Pons (tissue), 1 donor: ENCODE measurements around the gene DHCR24.
"Not testable (repeated sequence)": the region's sequence is repeated elsewhere in the genome, so short reads cannot be mapped to it uniquely, and the experiment has no call there.

ENCODE experiments used
- DNase-seq: peaks from one replicate; pipeline ENCODE4 v3.0.0-alpha.2; 2016; ENCODE audit warnings: low spot score

DHCR24 gene

DNA sequence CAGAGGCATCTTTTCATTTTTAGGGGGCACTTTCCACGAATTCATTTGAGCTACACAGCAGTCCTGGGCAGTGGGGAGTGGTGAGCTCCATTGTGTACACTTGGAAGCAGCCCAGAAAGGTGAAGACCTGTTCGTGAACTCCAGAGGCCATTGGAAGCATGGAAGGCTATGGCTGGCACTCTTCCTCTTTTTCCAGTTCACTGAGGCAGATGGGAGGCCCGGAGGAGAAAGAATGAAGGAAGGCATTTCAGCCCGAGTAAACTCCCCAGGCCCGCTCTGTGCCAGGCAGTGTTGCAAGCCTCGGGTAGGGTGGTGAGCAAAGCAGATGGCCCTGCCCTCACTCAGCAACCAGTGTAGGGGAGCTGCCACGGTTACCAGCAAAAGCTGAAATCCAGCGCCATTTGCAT is 673 bp upstream of the DHCR24 start:
- peak; percentile 70 for DNase-seq

DNA sequence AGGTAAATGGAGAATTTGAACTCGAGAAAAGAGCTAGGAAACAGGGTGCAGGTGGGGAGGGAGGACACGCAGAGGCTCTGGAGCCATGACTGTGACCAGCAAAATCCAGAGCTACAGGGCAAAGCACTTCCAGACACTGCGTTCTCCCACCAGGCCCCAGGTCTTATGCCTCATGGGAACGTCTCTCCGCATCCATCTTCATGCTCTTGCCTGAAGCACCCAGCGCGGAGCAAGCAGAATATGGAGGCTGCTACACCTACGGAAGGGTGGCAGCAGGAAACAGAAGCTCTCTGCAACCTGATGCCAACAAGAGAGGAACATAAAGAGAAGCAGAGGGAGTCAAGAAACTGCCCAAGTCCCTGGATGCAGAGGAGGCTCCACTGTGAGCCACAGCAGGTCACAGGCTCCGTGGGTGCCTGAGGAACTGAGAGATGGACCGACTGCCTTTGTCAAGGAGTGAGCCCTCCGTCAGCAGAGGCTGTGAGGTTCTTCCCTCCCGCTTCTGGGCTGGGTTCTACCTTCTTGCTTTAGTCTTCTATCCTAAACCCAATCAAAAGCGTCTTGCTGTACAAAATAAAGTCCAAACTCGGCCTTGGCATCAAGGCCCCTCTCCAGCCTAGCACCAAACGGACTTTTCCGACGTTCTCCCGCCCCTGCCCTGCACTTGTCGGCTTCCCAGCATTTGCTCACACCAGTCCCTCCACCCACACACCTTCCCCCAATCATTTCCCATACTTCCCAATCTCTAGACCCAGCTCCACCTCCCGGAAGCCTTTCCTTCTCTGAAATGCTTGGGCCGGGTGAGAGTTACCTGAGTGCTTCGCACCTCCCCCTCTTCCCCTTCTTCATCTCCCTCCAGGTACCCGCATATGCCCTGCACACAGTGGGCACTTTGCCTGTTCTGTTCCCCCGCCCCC is 930 bp downstream of the DHCR24 start:
- DNase-seq: peak; percentile 34

DNA sequence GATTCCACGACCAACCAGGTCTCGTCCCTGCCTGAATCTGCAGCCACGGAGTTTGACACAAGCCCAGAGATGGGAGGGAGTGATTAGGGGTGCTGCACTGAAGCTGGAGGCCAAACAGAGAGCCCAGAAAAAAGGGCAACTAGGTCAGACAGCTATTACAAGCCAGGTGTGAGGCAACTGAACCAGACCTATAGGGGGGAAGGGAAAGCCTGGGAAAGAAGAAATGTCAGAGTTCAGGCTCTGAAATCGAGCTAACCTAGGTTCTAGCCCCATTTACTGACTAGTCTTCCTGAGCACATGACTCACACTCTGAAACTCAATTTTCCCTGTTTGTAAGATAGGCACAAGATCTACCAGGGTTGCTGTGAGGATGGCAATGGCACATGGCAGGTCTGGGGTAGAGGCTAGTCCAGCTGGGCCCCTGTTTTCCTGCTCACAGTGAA is 1.7 kb downstream of the DHCR24 start:
- no peak for DNase-seq

DNA sequence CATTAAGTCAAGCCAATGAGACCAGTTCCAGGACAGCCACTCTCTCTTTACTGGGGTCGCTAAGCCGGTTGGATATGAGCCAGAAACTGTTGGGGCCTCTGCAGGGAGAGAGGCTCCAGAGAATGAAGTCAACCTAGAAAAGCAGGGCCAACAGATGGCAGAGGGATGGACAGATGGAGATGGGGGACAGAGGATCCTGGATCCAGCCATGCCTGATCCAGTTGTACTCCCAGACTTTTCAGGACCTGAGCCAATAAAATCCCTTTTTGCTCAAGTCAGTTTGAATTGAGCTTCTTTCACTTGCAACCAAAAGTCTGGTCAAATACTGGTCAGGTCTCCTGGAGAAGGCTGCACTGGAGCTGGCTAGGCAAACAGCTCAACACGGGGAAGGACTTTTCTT is 2.2 kb downstream of the DHCR24 start:
- DNase-seq: no peak

DNA sequence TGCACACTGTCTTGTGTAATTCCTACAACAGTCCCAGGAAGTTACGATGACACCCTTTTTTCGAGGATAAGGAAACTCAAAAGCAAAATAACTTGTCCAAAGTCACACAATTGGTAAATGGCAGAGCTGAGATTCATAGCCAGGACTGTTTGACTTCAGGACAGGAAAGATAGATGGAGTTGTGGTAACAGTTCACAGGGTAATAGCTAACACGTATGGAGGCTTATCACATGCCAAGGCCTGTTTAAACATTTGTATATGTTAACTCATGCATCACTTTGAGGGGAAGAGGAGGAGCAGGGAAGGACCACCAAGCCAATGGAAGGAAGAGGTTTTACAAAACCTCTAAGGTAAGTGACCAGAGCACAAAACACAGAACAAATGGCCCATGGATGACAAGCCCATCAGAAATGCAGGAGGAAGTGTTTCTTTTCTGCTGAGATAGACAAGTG is 2.8 kb downstream of the DHCR24 start:
- DNase-seq: peak; percentile 17

DNA sequence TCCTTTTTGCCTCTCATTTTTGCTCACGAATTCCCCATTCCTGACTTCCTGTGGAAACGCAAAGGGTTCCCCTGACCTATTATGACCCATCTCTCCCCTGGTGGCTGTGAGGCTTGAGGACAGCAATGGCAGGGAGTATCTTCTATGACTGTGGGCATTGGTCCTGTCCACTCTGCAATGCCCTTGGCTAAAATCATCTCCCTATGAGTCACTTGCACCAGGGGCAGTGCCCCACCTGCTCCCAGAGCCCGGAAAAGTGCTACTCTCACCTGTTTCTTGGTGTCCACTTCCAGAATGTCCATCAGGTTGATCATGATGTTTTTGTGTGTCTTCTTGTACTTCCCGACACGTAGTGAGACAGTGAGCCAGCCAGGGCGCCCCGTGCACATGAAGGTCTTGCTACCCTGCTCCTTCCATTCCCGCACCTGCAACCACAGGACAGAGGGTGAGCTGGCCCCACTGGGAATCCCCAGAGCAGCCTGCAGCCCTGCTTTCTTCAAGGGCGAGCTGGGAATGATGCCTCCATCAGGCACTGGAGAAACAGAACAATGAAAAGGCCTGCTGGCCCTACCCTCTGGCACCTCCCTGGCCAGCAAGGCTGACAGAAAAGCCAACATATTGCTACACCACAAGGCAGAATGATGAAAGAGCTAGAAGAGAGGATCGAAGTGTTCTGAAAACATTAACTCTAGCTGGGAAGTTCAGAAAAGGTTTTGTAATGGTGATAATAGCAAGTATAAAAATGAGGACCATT is 3.5 kb downstream of the DHCR24 start:
- peak; percentile 22 for DNase-seq

DNA sequence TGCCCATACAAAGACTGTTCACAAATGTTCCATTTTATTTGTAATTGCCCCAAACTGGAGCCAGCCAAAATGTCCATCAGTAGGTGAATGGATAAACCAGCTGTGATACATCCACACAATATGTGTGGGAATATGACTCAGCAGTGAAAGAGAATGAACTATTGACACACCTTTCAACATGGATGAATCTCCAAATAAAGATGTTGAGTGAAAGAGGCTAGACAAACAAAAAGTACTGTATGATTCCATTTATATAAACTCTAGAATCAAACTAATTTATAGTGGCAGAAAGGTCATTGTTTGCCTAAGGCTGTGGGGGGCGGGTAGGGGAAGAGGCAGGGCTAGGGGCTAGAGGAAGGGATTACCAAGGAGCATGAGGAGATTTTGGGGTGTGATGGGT is 4.5 kb downstream of the DHCR24 start:
- no peak for DNase-seq

DNA sequence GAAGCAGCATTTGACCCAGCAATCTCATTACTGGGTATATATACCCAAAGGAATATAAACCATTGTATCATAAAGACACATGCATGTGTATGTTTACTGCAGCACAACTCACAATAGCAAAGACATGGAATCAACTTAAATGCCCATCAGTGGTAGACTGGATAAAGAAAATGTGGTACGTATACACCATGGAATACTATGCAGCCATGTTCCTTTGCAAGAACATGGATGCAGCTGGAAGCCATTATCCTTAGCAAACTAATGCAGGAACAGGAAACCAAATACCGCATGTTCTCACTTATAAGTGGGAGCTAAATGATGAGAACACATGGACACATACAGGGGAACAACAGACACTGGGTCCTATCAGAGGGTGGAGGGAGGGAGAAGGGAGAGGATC is 5.4 kb downstream of the DHCR24 start:
- not testable (repeated sequence) for DNase-seq

DNA sequence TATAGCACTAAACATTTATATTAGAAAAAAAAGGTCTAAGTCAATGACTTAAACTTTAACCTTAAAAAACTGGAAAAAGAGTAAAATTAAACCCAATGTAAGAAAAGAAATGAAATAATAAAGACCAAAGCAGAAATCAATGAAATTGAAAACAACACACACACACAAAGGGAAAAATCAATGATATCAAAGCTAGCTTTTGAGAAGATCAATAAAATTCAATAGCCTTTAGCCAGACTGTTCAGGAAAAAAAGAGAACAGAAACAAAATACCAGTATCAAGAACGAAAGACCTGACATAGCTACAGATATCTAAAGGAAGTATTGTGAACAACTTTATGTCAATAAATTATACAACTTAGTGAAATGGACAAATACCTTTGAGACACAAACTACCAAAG is 7.1 kb downstream of the DHCR24 start:
- no peak for DNase-seq

DNA sequence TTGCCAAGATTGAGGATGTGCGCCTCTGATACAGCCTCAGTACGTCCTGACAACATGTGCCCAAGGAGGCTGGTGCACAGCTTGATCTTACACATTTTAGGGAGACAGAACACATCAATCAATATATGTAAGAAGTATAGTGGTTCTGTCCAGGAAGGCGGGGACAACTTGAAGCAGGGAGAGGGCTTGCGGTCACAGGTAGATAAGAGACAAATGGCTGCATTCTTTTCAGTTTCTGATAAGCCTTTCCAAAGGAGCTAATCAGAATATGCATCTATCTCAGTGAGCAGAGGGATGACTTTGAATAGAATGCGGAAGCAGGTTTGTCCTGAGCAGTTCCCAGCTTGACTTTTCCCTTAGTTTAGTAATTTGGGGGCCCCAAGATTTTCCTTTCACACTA is 10.2 kb downstream of the DHCR24 start:
- DNase-seq: no peak

DNA sequence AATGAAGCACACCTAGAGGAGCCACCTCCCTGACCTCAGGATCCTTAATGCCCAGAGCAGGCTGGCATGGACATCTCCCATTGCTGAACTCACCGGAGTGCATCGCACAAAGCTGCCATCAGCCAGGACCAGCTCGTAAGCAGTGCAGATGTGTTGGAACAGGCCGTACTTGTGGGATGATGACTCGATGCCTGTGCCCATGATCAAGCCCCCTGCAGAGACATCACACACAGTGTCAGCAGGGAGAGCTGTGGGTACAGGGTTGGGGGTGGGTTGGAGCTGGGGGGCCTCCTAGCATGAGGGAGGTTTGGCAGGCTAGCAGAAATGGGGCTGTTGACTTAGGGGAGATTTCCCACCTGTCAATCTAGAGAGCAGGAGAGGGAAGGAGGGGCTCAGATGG is 12.0 kb downstream of the DHCR24 start:
- no peak for DNase-seq

DNA sequence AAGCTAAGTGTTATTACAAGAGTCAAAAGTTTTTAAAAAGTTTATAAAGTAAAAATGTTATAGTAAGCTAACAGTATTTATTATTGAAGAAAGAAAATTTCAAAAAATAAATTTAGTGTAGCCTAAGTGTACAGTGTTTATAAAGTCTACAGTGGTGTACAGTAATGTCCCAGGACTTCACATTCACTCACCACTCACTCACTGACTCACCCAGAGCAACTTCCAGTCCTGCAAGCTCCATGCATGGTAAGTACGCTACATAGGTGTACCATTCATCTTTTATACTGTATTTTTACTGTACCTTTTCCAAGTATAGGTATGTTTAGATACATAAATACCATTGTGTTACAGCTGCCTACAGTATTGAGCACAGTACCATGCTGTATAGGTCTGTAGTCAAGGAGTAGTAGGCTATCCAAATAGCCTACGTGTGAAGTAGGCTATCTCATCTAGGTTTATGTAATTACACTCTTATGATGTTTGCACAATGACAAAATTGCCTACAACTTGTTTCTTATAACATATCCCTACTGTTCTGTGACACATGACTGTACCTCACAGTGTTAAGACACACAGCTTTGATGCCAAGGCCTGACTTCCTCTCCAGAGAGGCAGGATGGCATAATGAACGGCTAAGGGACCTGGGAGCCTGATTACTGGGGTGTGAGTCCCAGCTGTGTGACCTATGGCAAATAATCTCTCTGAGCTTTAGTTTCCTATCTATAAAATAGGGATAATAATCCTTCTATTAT is 12.7 kb downstream of the DHCR24 start:
- DNase-seq: no peak

DNA sequence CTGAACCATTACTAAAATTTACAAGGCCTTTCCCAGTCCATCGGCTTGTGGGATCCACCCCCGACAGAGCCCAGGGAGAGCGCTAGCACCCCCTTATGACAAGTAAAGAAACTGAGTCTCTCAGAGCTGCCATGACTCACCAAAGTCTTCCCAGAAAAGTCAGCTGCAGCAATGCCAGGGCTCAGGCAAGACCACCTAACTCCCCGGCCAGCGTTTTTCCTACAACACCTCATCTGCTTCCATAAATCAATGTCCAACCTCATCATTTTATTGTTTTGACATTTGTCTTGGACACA is 15.0 kb downstream of the DHCR24 start:
- DNase-seq: no peak

DNA sequence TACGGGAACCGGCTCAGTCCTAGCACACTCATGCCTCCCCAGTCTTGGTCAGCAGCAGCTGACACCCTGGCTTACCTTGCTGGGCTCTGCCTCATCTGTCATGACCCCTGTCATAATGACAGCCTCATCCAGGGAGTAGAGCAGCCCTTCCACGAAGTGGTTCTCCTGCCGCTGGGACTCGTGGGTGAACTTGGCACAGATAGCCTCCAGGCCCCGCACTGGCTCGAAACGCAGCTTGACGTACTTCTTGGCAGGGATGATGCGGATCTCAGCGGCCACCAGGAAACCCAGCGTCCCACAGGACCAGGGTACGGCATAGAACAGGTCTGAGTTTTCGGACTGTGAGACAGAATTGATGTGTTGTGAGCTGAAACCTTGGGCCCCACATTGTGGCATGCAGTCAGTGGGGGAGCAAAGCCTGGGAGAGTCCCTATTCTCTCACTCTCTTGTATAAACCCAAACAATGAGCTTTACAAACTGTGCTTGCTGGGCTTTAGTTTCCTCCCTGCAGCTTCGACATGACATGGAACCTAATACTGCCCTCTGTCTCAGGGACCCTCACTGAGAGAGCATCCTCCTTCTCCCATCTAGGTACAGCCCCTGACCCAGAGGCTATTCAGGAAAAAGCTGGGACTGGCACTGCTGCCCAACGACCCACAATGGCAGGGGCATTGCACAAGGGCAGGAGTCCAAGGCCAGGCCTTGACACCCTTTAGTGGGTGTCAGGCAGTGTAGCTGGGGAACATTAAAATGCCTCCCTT is 15.5 kb downstream of the DHCR24 start:
- peak; percentile 60 for DNase-seq

DNA sequence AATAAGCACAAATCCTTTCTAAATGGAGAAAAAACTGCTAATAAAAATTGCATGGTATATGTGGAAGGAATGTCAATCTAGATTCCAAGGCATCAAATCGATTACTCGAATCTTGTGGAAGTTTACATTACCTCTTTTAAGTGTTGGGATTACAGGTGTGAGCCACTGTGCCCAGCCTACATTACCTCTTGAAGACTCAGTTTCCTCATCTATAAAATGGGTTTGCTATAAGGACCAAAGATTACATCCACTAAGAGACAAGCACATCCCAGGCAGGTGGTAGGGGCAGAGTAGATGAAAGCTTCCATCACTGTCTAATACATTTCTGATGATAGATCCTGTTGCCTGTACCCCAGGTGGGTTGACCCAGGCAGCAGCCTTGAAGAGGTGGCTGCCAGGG is 16.1 kb downstream of the DHCR24 start:
- no peak for DNase-seq

DNA sequence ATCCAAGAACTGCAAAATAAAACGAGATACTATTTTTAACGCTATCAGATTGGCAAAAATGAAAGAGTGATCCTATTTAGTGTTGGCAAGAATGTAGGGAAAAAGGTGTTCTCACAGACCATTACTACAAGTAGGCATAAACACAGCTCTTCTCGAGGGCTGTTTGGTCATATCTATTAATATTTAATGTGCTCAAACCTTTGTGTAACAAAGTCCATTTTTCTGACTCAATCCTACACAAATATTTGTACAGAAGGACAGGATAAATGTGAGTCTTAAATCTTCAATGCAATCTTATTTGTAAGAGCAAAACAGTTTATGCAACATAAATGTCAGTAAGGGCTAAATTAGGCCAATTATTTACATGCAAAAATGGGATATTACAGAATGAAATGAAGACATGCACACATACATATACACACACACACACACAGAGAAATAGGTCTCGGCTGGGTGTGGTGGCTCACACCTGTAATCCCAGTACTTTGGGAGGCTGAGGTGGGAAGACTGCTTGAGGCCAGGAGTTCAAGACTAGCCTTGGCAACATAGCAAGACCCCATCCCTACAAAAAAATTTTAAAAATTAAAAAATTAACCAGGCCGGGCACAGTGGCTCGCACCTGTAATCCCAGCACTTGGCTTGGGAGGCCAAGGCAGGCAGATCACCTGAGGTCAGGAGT is 17.7 kb downstream of the DHCR24 start:
- DNase-seq: no peak

DNA sequence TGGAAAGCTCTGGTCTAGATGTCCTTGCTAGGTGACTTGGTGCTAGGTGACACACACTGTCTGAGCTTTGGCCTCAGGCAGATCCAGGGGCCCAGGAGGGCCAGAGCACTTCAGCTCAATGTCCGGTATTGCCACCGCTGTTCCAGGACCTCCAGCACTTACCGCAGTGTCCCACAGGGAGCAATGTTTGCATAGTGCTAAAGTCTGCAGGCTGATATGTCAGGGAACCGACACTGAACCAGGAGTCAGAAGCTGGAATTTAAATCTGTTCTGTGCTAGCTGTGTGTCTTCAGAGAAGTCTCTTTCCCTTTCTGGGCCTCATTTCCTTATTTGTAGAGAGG is 19.3 kb downstream of the DHCR24 start:
- no peak for DNase-seq

DNA sequence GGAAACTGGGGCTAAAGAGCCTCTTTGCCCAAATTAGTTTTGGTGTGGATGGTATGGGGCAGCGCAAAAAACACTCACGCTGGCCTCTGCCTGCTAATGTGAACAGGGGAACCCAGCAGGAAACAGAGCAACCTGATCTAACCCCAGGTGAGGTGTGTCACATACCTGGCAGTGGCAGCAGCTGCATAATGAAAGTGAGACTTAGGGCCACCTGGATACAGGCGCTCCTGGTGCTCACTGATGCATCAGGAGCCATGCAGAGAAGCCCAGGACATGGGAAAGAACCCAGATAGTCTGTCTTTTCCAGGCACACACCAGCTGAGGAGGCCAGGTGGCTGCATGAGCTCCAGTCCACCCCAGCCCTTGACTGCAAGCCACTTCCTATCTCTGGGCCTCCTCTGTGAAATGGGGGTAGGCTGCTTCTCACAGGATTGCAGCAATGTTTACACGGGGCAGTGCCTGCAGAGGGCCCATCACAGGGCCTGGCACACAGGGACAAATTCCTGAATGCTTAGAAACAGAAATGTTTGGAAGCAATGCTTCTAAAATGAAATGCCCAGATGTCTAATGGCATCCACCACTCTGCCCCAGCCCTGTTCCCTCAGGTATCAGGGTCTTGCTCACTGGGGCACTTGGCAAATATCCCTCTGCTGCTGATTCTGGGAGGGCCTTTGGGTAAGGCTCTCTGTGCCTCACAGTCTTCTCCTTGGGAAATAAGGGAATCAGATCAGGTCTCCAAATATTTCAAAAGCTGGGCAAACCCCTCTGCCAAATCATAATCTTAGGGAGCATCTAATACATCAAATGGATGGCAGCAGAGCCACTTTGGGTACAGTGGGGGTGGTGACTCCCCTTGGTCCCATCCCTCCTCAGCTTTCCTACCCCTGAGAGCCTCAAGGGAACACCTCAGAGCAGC is 19.9 kb downstream of the DHCR24 start:
- no peak for DNase-seq

DNA sequence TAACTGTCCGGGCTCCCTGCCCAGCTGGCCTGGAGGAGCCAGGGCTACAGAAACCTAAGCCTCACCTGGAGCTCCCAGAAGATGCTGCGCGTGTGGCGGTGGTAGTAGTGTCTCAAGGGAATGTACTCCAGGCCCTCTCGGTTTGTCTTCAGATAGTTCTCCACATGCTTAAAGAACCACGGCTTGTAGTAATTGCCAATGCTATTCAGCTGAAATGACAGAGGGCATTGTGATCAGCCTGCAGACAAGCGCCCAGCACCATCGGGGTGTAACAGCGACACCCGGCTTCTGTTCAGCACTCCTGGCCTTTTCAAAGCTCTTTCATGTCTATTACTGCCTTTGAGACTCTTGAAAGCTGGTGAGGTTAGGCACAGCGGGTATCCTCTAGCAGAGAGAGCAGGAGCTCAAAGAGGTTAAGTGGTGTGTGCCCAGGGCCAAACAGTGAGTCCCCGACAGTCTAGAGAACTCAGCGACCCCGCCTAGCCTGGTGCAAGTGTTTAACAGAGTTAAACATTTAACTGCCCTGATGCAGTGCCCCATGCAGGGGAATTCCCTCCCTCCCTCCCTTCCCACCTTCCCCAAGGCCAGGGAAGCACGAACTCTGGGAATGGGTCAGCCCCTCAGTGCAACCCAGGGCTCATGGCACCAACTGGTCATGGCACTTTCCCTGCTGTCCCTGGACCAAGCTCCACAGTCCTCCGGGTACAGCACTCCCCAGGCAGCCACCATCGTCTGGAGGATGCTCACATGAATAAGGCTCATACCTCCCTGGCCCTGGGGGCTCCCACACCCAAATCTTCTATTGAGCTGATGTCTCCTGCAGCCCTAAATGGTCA is 21.5 kb downstream of the DHCR24 start:
- DNase-seq: peak; percentile 77
